ENCODE data around the gene EIF4EBP2.

Gene EIF4EBP2

DNA sequence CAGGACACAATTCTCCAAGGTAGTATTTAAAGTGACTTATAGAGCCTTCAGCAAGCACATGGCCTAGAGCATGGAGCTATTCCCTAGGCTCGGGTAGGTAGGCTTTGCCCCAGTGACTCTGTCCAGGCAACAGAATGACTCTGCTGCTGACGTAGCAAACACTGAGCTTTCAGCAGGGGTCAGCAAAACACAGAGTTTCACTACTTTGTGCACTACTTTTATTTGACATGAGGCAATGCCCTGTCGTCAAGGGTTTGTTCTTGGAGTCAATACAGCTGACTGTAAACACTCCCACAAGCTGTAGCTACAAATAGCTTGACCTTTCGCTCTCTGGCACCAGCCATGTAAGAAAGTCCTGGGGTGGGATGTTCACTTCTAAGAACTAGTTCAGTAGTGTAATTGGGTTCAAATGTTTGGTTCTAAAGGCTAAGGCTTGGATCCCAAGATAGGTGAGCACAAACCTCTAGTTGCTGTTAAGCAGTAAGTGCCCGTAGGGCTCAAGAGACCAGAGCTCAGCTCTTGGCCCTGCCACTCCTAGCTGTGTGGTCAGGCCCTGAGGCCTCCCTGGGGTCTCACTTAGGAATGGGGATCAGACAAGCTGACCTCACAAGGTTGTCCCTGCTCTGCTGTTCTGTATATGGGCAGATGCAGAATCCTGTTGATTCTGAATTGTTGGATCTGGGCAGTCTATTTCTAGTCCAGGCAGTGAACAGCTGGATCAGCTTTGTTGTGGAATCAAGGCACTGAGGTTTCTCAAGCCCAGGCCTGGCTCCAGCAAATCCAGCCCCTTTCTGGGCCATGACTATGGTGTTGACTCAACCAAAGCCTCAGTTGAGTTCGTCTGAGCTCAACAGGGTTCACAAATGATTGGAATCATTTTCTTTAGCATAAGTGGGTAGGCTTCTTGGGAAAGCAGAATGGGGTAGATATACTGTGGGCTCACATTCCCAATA, 26.8 kb downstream of the EIF4EBP2 start:
- TF ChIP-seq, protein P1, sequence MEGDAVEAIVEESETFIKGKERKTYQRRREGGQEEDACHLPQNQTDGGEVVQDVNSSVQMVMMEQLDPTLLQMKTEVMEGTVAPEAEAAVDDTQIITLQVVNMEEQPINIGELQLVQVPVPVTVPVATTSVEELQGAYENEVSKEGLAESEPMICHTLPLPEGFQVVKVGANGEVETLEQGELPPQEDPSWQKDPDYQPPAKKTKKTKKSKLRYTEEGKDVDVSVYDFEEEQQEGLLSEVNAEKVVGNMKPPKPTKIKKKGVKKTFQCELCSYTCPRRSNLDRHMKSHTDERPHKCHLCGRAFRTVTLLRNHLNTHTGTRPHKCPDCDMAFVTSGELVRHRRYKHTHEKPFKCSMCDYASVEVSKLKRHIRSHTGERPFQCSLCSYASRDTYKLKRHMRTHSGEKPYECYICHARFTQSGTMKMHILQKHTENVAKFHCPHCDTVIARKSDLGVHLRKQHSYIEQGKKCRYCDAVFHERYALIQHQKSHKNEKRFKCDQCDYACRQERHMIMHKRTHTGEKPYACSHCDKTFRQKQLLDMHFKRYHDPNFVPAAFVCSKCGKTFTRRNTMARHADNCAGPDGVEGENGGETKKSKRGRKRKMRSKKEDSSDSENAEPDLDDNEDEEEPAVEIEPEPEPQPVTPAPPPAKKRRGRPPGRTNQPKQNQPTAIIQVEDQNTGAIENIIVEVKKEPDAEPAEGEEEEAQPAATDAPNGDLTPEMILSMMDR (IDR thresholded peaks at IDR 0.05; ENCODE audit: control insufficient read depth, extremely low read depth, insufficient read depth), result peak; percentile 31; the same call in 1 of the 2 replicates
- peak; percentile 41 for DNase-seq (ENCODE audit: low read depth)
- no peak overlapping the region for H3K4me3 ChIP-seq (ENCODE audit: low read depth, low read length)

DNA sequence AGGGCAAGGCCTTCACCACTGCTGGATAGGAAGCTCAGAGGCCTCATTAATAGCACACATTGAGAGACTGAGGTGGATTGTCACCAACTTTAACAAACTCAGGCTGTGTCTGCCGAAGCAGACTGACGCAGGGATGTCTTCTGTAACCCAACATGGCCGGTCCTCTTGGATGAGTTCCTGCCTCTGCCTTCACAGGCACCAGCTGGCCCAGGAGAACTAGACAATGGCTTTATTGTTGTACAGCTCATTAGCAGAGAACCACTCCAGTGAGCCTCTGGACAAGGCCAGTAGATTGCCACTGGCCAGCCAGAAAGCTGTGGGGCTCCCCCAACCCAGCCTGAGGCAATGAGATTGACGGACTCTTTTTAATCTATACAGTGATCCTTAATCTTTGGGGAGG, 28.2 kb downstream of the EIF4EBP2 start:
- H3K4me3 ChIP-seq (ENCODE audit: low read depth, low read length), result no peak overlapping the region
- no peak for DNase-seq (ENCODE audit: low read depth)
- TF ChIP-seq, protein P1 (IDR thresholded peaks at IDR 0.05; ENCODE audit: control insufficient read depth, extremely low read depth, insufficient read depth), result no peak

DNA sequence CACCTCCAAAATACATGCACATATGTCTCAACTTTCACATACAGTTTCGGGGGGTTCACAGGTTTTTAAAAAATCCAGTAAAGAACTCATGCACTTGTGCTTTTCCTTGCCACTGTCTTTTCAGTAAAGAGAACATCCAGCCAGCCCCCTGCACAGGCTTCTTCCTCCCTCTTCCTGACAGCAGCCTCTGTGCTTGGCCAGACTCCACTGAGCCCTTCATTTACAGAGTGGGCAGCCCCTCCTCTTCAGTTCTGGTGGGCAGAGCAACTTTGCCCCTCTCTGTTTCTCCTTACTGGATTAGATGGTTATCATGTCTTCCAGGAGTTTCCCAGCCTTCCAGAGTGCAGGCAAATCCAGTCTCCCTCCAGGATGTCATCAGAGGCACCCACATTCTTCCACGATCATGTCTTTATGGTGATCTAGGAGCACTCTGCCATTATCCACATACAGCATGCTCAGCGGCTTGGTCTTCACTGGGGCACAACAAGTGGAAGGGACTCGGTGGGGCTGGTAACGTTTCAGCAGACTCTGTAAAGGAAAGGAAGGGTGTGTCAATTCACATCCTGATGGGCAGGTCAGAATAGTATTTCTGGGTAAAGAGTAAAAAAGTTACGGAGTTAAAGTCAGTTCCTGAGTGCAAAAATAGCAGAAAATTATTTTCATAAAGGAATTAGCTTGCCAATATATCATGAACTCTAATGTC, 28.8 kb downstream of the EIF4EBP2 start:
- no peak for DNase-seq (ENCODE audit: low read depth)
- TF ChIP-seq, protein P1 (IDR thresholded peaks at IDR 0.05; ENCODE audit: control insufficient read depth, extremely low read depth, insufficient read depth), result no peak
- H3K4me3 ChIP-seq (ENCODE audit: low read depth, low read length), result no peak overlapping the region

DNA sequence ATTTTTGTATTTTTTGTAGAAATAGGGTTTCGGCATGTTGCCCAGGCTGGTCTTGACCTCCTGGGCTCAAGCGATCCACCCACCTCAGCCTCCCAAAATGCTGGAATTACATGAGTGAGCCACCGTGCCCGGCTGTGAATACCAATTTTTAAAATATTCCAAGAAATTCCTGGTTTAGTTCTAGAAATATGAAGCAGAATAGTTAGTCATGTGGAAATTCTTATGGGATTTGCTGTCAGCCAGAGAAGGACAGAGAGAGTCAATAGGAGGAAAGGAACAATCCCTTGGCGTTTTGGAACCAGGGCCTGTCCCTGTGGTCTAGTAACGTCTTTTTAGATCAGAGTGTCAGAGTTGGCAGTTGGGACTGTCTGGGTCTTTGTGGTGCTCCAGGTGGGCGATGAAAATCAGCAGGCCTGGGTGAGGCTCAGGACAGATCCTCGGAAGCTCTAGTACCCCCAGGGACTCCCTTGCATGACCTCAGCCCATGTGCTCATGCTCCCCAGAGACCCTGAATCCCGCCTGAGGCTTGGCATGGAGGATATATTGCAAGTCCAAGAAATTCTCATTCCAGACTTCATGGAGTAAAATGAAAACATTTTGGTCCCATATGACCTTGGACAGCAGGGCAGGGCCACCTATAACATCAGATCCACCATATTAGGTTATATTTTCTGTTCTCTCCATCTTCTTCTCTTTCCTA, 29.8 kb downstream of the EIF4EBP2 start:
- no peak for DNase-seq (ENCODE audit: low read depth)
- TF ChIP-seq, protein P1 (IDR thresholded peaks at IDR 0.05; ENCODE audit: control insufficient read depth, extremely low read depth, insufficient read depth), result no peak
- H3K4me3 ChIP-seq (ENCODE audit: low read depth, low read length), result no peak overlapping the region

DNA sequence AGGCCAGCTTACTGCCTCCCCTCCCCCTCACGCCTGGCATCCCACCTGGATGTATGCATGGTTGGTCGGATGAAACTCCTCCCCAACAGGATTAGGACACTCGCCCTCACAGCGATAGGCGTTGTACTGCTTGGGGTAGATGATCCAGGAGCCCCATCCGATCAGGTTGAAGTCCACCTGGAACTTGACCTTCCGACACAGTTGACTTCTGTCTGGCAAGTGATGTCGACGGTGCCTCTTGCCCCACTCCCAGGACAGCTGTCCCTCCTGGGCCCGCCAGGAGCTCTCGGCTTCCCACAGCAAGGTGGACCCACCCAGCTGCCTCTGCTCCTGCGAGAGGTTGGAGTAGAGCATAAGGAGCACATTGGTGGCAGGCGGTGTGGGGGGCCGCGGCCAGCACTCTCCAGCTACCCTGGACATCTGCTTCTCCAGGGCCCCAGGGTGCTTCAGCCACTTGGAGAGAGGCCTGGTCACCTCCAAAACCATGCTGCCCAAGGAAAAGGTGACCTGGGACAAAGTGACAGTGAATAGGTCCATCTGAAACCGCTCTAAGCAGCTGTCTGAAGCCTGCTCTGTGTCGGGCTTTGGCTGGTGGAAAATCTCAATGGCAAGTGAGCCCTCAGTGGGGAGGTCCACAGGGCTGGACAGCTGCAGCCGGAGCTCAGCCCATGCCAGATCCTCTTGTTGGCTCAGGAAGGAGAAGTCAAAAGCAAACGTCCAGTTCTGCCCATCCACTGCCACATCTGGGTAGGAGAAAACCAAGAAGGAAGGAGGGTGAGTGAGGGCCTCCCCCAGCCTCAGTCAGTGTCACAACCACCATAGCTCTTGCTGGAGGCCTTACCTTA, 31.5 kb downstream of the EIF4EBP2 start:
- TF ChIP-seq, protein P1 (IDR thresholded peaks at IDR 0.05; ENCODE audit: control insufficient read depth, extremely low read depth, insufficient read depth), result no peak

DNA sequence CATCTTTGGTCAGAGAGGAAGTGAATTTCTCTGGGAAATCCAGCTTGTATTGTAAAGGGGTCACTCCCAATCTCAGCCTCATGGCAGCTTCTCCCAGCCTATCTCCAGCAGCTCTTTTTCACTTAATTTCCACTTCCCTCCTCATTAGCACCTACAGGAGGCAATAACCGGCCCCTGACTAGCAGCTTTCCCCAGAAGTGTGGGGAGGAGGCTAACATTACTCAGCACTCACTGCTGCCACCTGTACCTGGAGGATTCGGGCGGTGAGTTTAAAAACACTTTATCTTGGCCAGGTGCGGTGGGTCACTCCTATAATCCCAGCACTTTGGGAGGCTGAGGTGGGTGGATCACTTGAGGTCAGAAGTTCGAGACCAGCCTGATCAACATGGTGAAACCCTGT, 33.8 kb downstream of the EIF4EBP2 start:
- H3K4me3 ChIP-seq (ENCODE audit: low read depth, low read length), result no peak overlapping the region
- no peak for DNase-seq (ENCODE audit: low read depth)
- TF ChIP-seq, protein P1 (IDR thresholded peaks at IDR 0.05; ENCODE audit: control insufficient read depth, extremely low read depth, insufficient read depth), result no peak

More for the DNA sequence above, 31.5 kb downstream of the EIF4EBP2 start:
- no peak overlapping the region for H3K4me3 ChIP-seq (ENCODE audit: low read depth, low read length)
- DNase-seq (ENCODE audit: low read depth), result no peak

Measured in LNCaP clone FGC (cell line).